Left lobe of liver (tissue), 2 donors: Measurements from ENCODE around the gene MAP7D1. TPM values are rescaled to one million over a fixed set of nuclear protein-coding genes. Genes with fewer than 3 reads are reported as not detected.

Source experiments
- ATAC-seq: fragments of 200-7000 bp; cut with Tn5 transposase; one replicate; pipeline ENCODE4 v1.9.1; 2020; ENCODE audit warnings: mild to moderate bottlenecking, moderate library complexity
- DNase-seq: peaks from one replicate; pipeline ENCODE4 v3.0.0-alpha.2; 2020; ENCODE audit warnings: low spot score
- total RNA-seq: library from RNA; stranded (reverse); gene quantifications from one replicate; pipeline ENCODE4 v1.2.1, GENCODE V29; 2021
- donor health status: DM: no; HTN: no; CAD: no; lungs with moderate emphysema.
- donor health status: DM: no; HTN: yes; CAD: no.

Gene MAP7D1
- total RNA-seq, 1 donor from 2014 or later: 13.3 TPM

DNA sequence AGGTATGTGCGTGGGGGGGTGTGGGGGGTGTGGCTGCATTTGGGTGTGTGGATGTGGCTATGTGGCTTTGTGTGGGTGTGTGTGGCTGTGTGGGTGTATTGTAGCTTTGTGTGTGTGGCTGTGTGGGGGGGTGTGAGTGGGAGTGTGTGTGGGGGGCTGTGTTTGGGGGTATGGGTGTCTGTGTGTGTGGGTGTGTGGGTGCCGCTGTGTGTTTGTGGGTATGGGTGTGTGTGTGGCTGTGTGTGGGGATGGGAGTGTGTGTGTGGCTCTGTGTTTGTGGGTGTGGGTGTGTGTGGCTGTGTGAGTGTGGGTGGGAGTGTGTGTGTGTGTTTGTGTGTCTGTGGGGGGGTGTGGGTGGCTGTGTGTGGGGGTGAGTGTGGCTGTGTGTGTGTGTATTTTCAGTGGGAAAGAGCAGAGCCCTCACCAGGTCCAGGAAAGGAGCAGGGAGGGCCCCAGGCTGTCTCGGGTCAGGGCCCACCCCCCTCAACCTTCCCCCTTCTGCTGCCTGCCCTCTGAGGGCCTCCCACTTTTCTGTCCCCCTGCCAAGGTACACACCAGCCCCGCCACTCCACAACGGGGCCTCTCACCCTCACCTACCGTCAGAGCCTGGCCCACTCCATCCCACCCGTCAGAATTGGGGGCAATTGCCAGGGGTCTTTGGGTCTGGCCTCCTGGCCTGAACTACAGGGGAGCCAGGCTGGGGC, 29.0 kb upstream of the MAP7D1 start:
- no peak for DNase-seq

GRCh38 chr1:36128126-36128904, 27.6 kb upstream of the MAP7D1 start:
- DNase-seq (no peak), ATAC-seq (no peak)

More for the DNA sequence above, 29.0 kb upstream of the MAP7D1 start:
- no peak for ATAC-seq

- DNase-seq: no peak
- no peak for ATAC-seq
Measured at GRCh38 chr1:36128905-36129206, 27.1 kb upstream of the MAP7D1 start.

DNA sequence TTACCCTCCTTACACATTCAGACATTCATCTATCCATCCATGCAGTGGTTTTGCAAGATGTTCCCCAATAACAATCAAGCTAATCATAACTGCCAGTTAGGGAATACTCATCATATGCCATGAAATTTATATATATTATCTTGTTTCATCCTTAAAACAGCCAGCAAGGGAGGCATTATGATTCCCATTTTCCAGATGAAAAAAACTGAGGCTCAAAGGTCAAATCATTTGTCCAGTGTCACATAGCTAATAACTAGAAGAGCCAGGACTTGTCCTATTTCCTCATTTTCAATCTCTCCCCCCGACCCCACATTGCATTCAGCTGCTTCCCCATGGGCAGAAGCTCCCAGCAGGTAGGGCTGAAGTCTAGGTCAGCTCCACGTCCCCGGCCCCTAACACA, 23.9 kb upstream of the MAP7D1 start:
- ATAC-seq: no peak

DNA sequence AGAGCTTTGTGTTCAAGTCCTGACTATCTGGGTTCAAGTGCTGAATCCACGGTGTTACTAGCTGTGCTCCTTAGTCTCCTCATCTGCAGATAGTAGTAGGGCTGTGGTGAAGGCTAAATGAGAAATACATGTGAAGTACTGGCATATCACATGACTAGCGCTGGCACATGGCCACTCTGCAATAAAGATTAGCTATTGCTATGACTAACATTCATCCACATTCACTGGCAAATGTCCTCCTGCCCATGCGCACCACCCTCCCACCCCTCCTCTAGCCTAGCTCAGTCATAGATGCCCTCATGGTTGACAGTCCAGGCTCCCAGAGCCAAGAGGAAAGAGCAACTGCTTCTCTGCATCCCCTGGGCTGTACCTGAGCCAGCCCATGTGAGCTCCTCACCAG, 22.5 kb upstream of the MAP7D1 start:
- ATAC-seq: peak; percentile 19
- no peak for DNase-seq

More for the DNA sequence above, 23.9 kb upstream of the MAP7D1 start:
- DNase-seq: no peak

- no peak for DNase-seq
- ATAC-seq: no peak
Measured at GRCh38 chr1:36134031-36134430, 21.9 kb upstream of the MAP7D1 start.

DNA sequence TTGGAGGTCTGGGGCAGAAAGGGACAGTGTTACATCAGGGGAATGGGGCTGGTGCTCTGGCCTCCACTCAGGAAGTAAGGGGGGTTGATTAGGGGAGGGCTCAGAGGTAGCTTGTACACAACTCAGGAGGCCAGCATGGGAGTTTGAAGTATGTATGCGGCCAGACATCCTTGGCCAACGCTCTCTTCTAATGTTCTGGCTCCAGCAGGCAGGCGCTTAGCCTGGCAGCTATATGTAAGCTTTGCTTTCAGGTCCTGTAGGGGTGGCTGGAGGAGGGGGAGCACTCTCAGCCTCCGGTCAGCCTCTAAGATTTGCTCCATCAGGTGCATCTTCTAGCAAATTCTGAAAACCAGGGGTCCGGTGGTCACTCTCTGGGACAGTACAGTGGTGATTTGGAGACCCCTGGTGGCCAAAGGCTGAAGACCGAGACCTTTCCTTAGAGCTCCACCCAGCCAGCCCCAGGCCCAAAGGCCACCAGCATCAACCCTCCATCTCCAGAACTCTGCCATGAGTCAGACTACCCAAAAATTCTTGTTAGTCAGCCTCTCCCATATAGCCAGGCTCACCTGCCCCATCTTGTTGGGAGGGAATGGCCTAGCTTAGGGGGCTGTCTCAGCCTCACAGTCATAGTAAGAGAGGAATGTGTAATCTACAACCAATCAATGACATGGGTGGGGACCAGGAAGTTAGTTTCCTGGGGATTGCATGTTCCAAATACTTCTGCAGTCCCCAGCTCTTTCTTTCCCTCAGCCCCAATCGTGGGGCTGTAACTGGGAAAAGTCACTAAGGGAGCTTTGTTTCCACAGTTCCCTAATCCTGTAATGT, 21.2 kb upstream of the MAP7D1 start:
- no peak for DNase-seq
- peak; percentile 72 for ATAC-seq

DNA sequence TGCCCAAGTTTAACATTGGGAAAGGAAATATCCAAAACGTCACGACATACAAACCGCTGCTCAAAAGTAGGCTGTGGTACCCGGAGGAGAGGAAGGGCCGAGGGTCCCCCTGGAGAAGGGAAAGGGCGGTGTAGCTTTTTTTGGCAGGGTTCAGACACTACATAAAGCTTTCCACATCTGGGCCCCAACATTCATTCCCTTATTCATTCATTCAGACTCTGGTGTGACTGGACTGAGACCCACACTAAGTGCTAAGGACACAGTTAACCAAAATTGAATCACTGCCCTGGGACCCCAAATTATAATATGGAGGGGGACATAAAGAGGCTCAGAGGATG, 20.7 kb upstream of the MAP7D1 start:
- DNase-seq: no peak
- no peak for ATAC-seq

DNA sequence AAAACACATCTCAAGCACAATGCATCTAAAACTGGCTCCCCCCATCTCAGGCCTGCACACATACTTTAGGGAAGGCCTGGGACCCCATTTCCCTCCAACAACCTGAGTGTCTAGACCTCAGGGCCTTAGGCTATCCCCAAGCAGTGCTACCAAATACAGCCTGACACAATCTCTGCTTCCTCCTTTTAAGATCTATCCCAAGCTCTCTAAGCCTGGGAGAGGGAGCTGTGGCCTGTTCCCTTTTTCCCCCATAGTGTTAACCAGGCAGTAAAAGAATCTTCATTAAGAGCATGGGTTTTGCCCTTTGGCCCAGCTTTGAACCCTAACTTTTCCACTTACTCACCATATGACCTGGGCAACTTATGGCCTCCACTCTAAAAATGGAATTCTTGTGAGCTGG, 20.2 kb upstream of the MAP7D1 start:
- ATAC-seq: no peak
- DNase-seq: no peak

DNA sequence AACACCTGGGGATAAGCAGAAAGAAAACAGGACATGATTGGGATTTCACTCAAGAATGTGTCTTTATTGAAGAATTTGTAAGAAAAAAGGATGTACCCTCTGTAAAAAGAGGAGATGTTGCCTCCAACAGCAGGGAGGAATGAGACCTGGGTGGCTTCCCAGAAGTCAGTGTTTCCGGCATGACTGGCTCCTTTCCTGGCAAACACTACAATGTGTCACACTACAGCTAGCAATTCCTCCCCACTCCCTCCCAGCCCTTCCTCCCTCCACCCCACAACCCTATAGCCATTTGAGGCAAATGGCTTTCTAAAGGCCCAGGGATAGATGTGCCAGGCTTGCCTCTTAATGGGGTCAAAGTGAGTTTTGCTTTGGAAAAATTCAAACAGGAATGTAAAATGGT, 19.4 kb upstream of the MAP7D1 start:
- DNase-seq (no peak), ATAC-seq (no peak)

- DNase-seq (no peak), ATAC-seq (no peak)
Measured at GRCh38 chr1:36137226-36137625, 18.7 kb upstream of the MAP7D1 start.

DNA sequence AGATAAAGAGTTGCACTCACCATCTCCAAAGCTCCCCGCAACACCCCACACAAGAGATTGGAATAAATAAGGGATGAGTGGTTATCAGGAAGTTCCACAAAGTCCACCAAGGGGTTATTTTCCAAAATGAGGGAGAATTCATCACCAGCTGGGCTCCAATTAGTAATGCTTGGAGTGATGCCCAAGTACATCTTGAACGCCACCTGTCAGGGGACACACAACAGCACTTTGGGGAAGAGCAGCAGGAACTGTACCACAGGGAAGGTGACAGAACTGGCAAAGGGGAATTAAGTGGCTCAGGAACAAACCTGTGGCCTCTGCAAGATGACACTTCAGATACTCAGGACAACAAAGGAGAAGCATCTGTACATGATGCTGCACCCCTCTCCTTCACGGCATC, 18.2 kb upstream of the MAP7D1 start:
- no peak for DNase-seq
- no peak for ATAC-seq

DNA sequence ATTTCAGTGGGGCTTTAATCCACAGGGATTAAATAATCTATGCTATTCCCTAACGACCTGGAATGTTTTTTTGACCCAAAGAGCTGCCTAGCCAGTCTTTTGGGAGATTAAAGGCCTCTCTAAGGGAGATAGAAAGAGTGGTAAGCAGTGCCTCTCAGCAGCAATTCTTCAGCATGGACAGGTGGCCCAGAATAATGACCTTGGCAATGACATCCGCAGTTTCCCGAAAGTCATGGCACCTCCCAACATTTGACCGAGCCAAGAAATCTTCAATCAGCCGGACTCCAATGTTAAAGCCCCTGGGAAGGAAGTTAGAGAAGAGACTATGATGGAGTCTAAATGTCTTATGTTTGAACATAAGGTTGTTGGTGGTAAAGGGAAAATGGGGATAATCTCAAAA, 16.4 kb upstream of the MAP7D1 start:
- no peak for ATAC-seq
- no peak for DNase-seq

DNA sequence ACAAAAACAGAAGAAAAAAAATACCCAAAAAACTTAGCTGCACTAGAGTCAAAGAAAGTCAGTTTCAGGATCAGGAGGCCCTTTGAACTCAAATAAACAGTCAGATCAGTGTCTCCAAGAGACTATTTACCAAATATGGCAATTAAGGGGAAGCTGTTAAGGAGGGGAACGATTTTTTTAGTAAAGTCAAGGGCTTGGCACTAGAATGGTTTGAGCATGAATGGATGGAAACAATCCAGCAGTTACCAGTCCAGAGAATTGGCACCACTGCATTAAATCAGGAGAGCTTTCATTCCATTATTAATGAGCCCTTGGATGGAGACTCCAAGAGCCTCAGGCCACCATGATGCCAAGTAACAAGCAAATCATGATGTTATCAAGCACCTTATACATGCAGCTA, 13.8 kb upstream of the MAP7D1 start:
- ATAC-seq (peak; percentile 19), DNase-seq (no peak)

- DNase-seq (no peak), ATAC-seq (no peak)
Measured at GRCh38 chr1:36143424-36143823, 12.5 kb upstream of the MAP7D1 start.

- ATAC-seq: no peak
- DNase-seq: no peak
Measured at GRCh38 chr1:36144413-36144812, 11.5 kb upstream of the MAP7D1 start.

DNA sequence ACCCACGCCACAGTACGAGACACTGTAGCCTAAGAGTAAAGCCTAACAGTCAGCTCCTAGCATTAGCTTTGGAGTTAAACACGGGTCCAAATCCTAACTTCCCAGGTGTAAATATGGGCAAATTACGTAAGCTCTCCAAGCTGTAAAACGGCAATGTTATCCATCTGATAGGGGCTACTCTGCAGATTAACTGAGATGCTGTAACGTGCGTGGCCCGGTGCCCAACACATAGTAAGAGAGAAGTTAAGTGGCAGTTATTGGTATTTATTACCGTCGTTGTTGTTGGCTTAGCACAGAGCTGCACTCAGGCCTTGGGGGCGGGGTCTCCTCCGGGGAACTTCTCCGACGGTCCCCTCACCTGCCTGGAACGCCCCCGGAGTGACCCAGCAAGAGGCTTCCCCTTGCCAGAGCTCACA, 7.1 kb upstream of the MAP7D1 start:
- ATAC-seq: no peak
- no peak for DNase-seq

GRCh38 chr1:36149237-36149972, 6.6 kb upstream of the MAP7D1 start, which contains the start of gene TRAPPC3:
Gene TRAPPC3, minus strand, starts transcription at chr1:36149486. Its CDS starts 108 bp downstream, at chr1:36149378.
- peak; percentile 100 for DNase-seq
- peak; percentile 91 for ATAC-seq

- DNase-seq: no peak
- ATAC-seq: no peak
Measured at GRCh38 chr1:36149973-36150295, 6.0 kb upstream of the MAP7D1 start.

DNA sequence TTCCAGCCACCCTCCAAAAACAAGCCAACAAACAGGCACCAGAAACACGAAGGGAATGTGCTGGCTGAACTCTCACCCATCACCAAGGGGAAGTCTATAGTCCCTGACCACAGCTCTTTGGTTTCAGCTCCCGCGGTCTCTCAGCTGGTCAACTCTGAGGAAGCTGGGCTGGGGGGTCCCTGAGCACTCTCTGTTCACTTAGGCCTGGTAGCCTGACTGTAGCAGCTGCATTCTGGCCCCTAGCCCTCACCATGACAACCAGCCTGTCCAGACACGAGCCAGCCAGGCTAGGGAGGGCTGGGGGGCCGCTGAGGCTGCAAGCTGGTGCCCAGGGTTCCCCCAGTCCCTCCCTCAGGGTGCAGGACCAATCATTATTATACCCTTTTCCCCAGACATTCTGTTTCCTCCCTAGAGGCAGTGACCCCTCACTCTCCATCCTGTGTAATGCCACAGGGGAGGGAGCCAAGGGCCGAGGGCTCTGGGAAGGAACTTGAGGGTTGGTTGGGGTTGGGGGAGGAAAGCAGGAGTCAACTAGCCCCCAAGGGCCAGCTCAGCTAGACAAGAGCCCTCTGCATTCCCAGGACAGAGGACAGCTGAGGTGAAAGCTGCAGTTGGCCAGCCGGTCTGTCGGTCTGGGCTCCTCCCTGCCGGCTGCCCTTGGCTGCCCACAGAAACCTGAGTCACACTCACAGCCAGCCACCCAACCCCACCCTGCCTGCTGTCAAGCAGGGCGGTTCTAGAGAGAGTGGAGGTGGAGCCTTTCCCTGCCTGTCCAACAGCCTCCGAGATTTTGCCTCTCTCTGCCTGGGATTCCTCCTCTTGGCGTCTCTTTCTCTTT, 5.4 kb upstream of the MAP7D1 start:
- DNase-seq (peak; percentile 92), ATAC-seq (peak; percentile 80)
